Right atrium auricular region (tissue), 2 donors: ENCODE measurements around the gene ITPR1. TPM values are rescaled to one million over a fixed set of nuclear protein-coding genes. Genes with fewer than 3 reads are reported as not detected.

Experiments
- DNase-seq: peaks from one replicate; pipeline ENCODE4 v3.0.0-alpha.2; 2019; ENCODE audit warnings: low spot score
- H3K27ac ChIP-seq, 2 donors: fragments of 200-600 bp; sonication (generic); 1 replicate in 1 of 2; 2 replicates in 1 of 2; pipeline ENCODE4 v1.5.1; 2016 to 2019
- H3K27me3 ChIP-seq, 2 donors: fragments of 200-600 bp; sonication (generic); one replicate each; pipeline versions ENCODE4 v1.5.1 to v1.6.0; 2017 to 2019
- H3K36me3 ChIP-seq: fragments of 200-600 bp; sonication (generic); one replicate; pipeline ENCODE4 v1.5.1; 2016
- H3K4me1 ChIP-seq, 2 donors: fragments of 200-600 bp; sonication (generic); one replicate each; pipeline versions ENCODE4 v1.5.1 to v1.6.0; 2017 to 2019
- H3K4me3 ChIP-seq, 2 donors: fragments of 200-600 bp; sonication (generic); 1 replicate in 1 of 2; 2 replicates in 1 of 2; pipeline ENCODE4 v1.5.1; 2017 to 2019; ENCODE audit warnings: mild to moderate bottlenecking in 1 of 2, moderate library complexity in 1 of 2
- H3K9me3 ChIP-seq, 2 donors: fragments of 200-600 bp; sonication (generic); one replicate each; pipeline ENCODE4 v1.5.1; 2019
- total RNA-seq, 2 donors: library from RNA; depleted of rRNA; stranded (reverse); fragments of >200 nt; gene quantifications; one replicate each; pipeline ENCODE4 v1.1.0, GENCODE V29; 2016
- TF ChIP-seq, protein P1 (sequence below), 2 donors: fragments of 200-600 bp; sonication (generic); IDR thresholded peaks; one replicate each; pipeline ENCODE4 v1.5.1; 2019; ENCODE audit warnings: antibody characterized with exemption in 2 of 2

ITPR1 gene
- total RNA-seq, 2 donors from 2014 or later, result 36.7 to 42.5 TPM

DNA sequence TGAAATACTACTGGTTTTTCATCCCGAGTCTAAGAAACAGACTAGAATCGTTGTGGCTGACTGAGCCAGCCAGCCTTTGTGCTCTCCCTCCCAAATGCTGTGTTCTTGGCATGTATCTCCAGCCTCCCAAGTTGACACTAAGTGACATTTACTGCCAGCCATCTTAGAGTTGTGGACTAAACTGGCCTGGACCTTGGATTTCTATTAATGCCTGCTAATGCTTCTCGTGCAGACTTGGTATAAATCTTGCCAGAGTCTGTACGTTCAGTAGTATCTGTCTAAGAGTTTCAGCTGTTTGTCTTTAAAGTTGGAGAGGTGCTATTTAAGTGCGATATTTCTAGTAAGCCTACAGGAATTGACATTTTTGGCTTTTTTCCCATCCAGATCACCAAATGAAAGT is 319.4 kb downstream of the ITPR1 start:
- H3K27me3 ChIP-seq, result no peaks in the 10 kb centered on the region
- no peaks in the 10 kb centered on the region for H3K4me1 ChIP-seq
- peaks cover 0 to 16% of the 10 kb centered on the region in 2 donors for H3K9me3 ChIP-seq
- H3K4me3 ChIP-seq, result no peak overlapping the region
- TF ChIP-seq, protein P1, sequence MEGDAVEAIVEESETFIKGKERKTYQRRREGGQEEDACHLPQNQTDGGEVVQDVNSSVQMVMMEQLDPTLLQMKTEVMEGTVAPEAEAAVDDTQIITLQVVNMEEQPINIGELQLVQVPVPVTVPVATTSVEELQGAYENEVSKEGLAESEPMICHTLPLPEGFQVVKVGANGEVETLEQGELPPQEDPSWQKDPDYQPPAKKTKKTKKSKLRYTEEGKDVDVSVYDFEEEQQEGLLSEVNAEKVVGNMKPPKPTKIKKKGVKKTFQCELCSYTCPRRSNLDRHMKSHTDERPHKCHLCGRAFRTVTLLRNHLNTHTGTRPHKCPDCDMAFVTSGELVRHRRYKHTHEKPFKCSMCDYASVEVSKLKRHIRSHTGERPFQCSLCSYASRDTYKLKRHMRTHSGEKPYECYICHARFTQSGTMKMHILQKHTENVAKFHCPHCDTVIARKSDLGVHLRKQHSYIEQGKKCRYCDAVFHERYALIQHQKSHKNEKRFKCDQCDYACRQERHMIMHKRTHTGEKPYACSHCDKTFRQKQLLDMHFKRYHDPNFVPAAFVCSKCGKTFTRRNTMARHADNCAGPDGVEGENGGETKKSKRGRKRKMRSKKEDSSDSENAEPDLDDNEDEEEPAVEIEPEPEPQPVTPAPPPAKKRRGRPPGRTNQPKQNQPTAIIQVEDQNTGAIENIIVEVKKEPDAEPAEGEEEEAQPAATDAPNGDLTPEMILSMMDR (IDR thresholded peaks at IDR 0.05), result no peak
- peak overlapping the region in 1 of 2 donors; percentile 5 for H3K27ac ChIP-seq
- DNase-seq, result no peak
- peaks cover 48% of the 10 kb centered on the region for H3K36me3 ChIP-seq

DNA sequence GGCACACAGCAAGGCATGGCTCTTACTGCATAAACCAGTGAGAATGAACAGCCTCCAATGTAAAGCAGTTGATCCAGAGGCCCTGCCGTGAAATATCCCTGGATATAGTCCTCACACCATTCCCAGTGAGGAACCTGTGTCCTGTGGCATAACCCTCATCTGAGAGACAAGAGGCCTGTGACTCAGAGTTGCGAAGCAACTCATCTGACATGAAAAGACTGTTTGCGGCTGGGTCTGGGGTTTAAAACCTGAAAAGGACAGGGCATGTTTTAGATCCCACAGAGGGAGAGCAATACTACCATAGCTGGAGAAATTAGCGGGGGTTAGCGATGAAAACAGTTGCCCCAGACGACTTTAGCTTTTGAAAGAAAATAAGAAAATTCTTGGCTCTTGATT is 320.8 kb downstream of the ITPR1 start:
- peaks cover 0 to 16% of the 10 kb centered on the region in 2 donors for H3K9me3 ChIP-seq
- H3K27ac ChIP-seq, result no peak overlapping the region
- no peaks in the 10 kb centered on the region for H3K4me1 ChIP-seq
- no peak for DNase-seq
- H3K4me3 ChIP-seq, result no peak overlapping the region
- TF ChIP-seq, protein P1 (IDR thresholded peaks at IDR 0.05), result no peak
- H3K36me3 ChIP-seq, result peaks cover 61% of the 10 kb centered on the region
- no peaks in the 10 kb centered on the region for H3K27me3 ChIP-seq

DNA sequence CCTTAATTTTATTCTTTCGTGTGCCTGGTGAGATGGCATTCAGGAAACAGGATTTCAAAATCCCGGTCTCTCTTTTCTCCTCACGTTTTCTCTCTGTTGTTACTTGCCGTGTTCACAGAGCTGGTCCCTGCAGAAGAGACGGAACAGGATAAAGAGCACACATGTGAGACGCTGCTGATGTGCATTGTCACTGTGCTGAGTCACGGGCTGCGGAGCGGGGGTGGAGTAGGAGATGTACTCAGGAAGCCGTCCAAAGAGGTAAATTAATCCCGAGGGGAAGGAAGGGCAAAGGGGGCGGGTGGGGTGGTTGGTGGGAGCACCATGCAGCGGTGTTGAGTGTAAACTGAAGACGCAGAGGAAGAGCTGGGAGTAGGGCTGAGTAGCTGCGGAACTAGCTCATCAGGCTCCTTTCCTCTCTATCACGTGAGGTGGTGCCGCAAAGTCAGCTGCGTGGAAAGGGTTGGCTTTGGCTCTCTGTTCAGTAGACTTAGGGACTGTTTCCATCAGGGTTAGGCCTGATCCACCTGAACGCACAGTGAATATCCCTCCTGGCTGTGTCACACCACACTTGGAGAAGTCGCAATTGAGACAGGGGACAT is 321.3 kb downstream of the ITPR1 start:
- H3K4me1 ChIP-seq, result no peaks in the 10 kb centered on the region
- DNase-seq, result peak; percentile 66
- no peaks in the 10 kb centered on the region for H3K27me3 ChIP-seq
- H3K9me3 ChIP-seq, result peaks cover 0 to 16% of the 10 kb centered on the region in 2 donors
- no peak overlapping the region for H3K4me3 ChIP-seq
- peaks cover 66% of the 10 kb centered on the region for H3K36me3 ChIP-seq
- TF ChIP-seq, protein P1 (IDR thresholded peaks at IDR 0.05), result no peak
- no peak overlapping the region for H3K27ac ChIP-seq

DNA sequence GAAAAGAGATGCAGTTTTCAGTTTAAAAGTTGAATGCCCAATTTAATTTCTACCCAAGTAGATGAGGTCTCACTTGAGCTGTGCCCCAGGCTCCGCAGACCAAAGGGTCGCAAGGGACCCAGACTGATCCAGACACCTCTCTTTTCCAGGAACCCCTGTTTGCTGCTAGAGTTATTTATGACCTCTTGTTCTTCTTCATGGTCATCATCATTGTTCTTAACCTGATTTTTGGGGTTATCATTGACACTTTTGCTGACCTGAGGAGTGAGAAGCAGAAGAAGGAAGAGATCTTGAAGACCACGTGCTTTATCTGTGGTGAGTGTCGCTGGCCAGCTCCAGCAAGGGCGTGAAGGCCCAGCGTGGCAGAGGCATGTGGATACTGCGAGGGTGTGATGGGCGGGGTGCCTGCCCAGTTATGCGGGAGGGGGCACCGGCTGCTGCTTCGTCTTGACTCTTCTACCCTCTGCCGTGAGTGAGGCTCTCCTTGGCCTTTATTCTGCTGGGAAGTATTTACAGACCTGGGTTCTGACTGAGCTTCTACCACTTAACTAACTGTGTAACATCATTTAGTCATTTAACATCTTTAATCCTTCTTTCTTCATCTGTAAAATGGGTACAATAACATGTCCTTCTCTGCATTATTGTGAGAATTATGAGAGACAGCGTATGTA is 321.9 kb downstream of the ITPR1 start:
- Histone ChIP-seq H3K27ac (no peak overlapping the region), H3K27me3 (no peaks in the 10 kb centered on the region), H3K4me3 (no peak overlapping the region), H3K4me1 (no peaks in the 10 kb centered on the region), H3K36me3 (peaks cover 69% of the 10 kb centered on the region), H3K9me3 (peaks cover 0 to 16% of the 10 kb centered on the region in 2 donors)
- TF ChIP-seq, protein P1 (IDR thresholded peaks at IDR 0.05), result no peak
- no peak for DNase-seq

DNA sequence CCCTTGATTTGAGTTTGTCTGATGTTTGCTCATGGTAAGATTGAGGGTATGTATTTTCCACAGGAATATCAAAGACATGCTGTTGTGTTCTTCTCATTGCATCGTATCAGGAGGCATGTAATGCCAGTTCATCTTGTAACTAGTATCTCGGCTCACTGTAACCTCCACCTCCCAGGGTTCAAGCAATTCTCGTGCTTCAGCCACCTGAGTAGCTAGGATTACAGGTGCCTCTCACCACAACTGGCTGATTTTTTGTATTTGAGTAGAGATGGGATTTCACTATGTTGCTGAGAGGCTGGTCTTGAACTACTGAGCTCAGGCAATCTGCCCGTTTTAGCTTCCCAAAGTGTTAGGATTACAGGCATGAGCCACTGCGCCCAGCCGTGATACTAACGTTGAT is 323.2 kb downstream of the ITPR1 start:
- Histone ChIP-seq H3K36me3 (peaks cover 69% of the 10 kb centered on the region), H3K27me3 (no peaks in the 10 kb centered on the region), H3K4me1 (no peaks in the 10 kb centered on the region), H3K27ac (no peak overlapping the region), H3K9me3 (peaks cover 0 to 16% of the 10 kb centered on the region in 2 donors), H3K4me3 (no peak overlapping the region)
- no peak for DNase-seq
- TF ChIP-seq, protein P1 (IDR thresholded peaks at IDR 0.05), result no peak
